Stimulated activated effector memory CD8-positive, alpha-beta T cell treated with anti-CD3 and anti-CD28 coated beads, Interleukin-12 subunit alpha, Interleukin-12 subunit beta, amount 100 ng/mL, for 72 hours (primary cell): ENCODE data around the gene GALNT14.

ENCODE experiments used
- ATAC-seq: fragments of 150-1000 bp; cut with Tn5 transposase; 2 replicates; pipeline ENCODE4 v1.10.0; 2021
- DNase-seq, 2 donors: peaks; one replicate each; pipeline ENCODE4 v3.0.0; 2021 to 2022; ENCODE audit warnings: low spot score in 2 of 2
- H3K27ac Mint-ChIP-seq: one replicate; pipeline ENCODE4 v1.8.0; 2022; ENCODE audit warnings: mild to moderate bottlenecking, mixed read lengths
- H3K36me3 Mint-ChIP-seq: one replicate; pipeline ENCODE4 v1.8.0; 2022; ENCODE audit warnings: mild to moderate bottlenecking, mixed read lengths
- H3K4me1 Mint-ChIP-seq: one replicate; pipeline ENCODE4 v1.8.0; 2022; ENCODE audit warnings: mixed read lengths
- H3K4me3 Mint-ChIP-seq: one replicate; pipeline ENCODE4 v1.8.0; 2022; ENCODE audit warnings: mild to moderate bottlenecking, mixed read lengths
- H3K9me3 Mint-ChIP-seq: one replicate; pipeline ENCODE4 v1.8.0; 2022; ENCODE audit warnings: mixed read lengths

GALNT14 gene

DNA sequence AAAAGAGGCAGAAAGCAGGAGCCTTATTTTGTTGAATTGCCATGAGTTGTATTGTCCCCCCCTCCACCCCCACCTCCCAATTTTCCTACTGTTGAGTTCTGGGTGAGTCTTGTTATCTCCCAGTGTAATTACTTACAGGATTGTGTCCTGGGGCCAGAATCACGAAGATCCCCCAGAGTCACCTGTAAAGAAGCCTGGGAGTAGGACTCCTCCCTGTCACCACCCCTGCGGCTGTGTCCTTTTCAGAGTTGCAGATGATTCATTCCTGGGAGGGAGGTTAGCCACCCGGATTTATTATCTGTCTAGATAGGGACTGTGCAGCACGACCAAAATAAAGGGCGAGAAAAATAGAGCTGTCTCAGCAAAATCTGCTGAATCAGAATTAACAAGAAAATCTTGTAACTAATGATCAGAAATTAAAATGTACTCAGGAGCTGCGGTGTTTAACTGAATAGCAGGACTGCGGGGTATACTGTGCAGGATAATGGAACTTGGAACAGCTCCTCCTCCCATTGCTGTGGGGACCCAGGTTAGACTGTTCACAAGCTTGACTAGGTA, 249.3 kb downstream of the GALNT14 start:
- Mint-ChIP-seq H3K9me3 (no peaks in the 10 kb centered on the region), H3K27ac (no peak overlapping the region), H3K36me3 (no peaks in the 10 kb centered on the region), H3K4me1 (no peaks in the 10 kb centered on the region), H3K4me3 (no peak overlapping the region)
- ATAC-seq: no peak
- no peak for DNase-seq

DNA sequence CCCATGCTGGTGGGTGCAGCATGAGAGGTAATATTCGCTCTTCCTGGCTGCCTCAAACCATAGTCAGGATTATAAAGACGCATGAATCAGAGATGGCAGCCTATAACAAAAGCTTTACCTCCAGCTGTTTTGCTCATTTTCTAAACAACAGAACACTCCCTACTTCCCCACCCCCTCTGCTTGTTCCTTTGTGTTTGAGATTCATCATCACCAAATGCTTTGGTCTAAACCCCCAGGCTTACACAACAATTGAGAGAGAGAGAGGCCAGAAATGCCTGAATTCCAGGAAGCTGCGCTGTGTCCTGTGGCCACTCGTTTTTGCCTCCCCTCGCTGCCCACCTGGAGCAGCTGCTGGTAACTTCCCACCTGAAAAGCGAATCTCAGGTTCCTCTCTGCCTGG, 252.2 kb downstream of the GALNT14 start:
- Mint-ChIP-seq H3K27ac (no peak overlapping the region), H3K9me3 (no peaks in the 10 kb centered on the region), H3K4me3 (no peak overlapping the region), H3K4me1 (no peaks in the 10 kb centered on the region), H3K36me3 (no peaks in the 10 kb centered on the region)
- DNase-seq (no peak), ATAC-seq (no peak)

DNA sequence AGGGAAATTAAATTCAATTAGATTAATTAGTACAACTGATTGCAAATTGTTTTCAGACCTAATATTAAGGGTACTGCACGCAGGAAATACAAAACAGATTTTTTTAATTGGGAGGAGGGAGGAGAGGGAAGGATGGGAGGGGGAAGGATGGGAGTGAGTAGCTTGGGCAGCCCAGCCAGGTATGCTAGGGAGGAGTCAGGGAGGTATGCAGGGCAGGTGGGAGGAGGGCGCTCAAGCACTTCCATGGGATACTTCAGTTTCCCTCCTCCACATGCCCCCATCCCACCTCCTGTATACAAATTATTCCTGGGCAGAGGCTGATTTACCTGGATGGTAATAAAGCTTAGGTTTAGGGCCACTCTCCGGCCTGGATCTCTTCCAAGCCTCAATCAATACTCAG, 254.4 kb downstream of the GALNT14 start:
- Mint-ChIP-seq H3K9me3 (no peaks in the 10 kb centered on the region), H3K27ac (no peak overlapping the region), H3K4me3 (no peak overlapping the region), H3K36me3 (no peaks in the 10 kb centered on the region), H3K4me1 (no peaks in the 10 kb centered on the region)
- ATAC-seq: no peak
- DNase-seq: no peak

DNA sequence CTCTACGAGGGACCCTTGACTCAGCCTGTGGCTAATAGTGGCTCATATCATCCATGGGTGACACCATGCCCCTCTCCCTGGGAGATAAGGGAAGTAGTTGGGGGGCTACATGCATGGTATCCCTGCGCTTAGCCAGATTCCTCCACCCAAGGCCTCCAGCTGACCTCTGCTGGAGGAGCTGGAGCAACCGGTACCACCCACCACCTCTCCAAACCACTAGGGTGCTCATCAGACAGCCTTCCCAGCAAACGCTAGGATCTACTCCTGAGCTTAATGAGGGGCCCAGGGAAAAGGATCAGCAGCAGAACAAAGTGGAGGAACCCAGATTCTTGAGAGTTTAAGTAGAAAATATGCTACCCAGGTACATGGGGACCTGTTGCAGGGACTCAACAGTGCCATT, 255.1 kb downstream of the GALNT14 start:
- H3K9me3 Mint-ChIP-seq: no peaks in the 10 kb centered on the region
- ATAC-seq: no peak
- H3K4me1 Mint-ChIP-seq: no peaks in the 10 kb centered on the region
- no peak overlapping the region for H3K27ac Mint-ChIP-seq
- no peak for DNase-seq
- no peak overlapping the region for H3K4me3 Mint-ChIP-seq
- no peaks in the 10 kb centered on the region for H3K36me3 Mint-ChIP-seq

DNA sequence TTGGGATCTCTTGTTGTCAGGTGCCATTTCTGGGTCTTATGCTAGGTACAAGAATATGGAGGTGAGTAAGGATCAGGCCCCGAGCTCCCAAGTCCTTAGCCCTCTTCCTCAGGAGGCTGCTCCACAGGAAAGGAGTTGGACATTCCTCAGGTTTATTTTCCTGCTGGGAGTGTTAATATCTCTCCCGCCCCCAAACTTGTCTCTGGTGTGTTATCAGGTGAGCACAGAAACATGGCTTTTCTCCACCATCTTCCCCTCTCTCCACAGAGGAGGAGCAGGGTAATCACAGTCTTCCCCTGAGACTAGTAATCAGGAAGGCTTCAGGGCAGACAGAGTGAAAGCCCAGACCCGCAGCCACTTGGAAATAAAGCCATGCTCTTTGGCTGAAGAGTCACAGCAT, 257.7 kb downstream of the GALNT14 start:
- no peak for ATAC-seq
- no peak for DNase-seq
- Mint-ChIP-seq H3K9me3 (no peaks in the 10 kb centered on the region), H3K4me3 (no peak overlapping the region), H3K36me3 (no peaks in the 10 kb centered on the region), H3K4me1 (no peaks in the 10 kb centered on the region), H3K27ac (no peak overlapping the region)

DNA sequence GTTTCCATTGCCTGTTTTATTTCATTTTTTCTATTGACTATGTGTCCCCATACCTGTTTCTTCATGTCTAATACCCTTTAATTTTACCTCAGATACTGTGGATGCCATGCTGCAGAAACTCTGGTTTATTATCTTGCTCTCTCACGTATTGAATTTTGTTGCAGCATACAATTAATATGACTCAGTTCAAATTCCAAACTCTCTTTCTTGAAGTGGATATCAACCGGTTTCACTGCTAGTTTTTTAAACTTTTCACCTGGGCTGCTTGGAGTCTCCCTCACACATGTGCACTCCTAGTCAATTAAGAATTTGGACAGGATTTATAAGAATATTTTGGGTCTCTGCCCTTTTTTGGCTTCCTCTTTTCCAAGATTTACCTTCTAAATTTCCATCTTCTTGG, 260.4 kb downstream of the GALNT14 start:
- no peak for DNase-seq
- no peaks in the 10 kb centered on the region for H3K4me1 Mint-ChIP-seq
- no peak overlapping the region for H3K4me3 Mint-ChIP-seq
- H3K27ac Mint-ChIP-seq: no peak overlapping the region
- no peak for ATAC-seq
- H3K9me3 Mint-ChIP-seq: peaks cover 3% of the 10 kb centered on the region
- no peaks in the 10 kb centered on the region for H3K36me3 Mint-ChIP-seq

DNA sequence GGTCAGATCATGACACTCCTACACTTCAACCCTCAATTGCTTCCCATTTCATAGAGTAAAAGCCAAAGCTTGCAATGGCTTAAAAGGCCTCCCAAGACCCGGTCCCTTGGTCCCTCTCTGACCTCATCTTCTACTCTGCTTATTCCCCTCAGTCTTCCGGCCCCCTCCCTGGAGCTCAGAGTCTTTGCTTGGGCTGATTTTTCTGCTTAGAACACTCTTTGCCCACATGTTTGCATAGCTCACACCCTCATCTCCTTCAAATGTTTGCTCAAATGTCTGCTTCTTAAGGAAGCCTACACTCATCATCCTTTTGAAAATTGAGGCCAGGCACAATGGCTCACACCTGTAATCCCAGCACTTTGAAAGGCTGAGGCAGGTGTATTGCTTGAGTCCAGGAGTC, 265.4 kb downstream of the GALNT14 start:
- DNase-seq (no peak), ATAC-seq (no peak)
- H3K4me1 Mint-ChIP-seq: no peaks in the 10 kb centered on the region
- H3K4me3 Mint-ChIP-seq: no peak overlapping the region
- H3K27ac Mint-ChIP-seq: no peak overlapping the region
- peaks cover 3% of the 10 kb centered on the region for H3K9me3 Mint-ChIP-seq
- H3K36me3 Mint-ChIP-seq: no peaks in the 10 kb centered on the region

DNA sequence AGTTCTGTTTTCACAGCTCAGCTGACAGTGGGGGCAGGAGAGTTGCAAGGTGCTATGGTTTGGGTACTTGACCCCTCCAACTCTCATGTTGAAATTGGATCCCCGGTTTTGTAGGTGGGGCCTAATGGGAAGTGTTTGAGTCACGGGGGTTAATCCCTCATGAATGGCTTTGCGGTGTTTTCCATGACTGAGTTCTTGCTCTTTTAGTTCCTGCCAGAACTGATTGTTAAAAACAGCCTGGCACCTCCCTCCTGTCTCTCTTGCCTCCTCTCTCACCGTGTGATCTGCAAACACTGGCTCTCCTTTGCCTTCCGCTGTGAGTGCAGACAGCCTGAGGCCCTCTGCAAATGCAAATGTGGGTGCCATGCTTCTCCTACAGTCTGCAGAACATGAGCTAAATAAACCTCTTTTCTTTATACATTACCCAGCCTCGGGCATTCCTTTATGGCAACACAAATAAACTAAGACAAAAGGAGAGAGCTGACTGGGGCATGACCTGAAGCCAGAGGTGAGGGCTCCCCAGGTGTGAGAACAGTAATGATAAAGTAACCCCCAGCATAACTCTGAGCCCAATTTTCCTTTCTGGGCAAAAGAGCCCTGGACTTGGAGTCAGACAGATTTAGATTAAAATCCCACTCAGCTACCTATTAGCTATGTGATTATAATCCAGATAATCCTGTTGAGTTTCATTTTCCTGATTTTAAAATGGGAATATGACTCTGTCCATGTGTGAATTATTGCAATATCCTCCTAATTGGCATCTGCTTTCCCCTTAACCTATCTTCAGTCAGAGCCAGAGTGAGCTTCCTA, 266.1 kb downstream of the GALNT14 start:
- Mint-ChIP-seq H3K36me3 (no peaks in the 10 kb centered on the region), H3K4me3 (no peak overlapping the region), H3K4me1 (peaks cover under 1% of the 10 kb centered on the region), H3K9me3 (peaks cover 3% of the 10 kb centered on the region), H3K27ac (no peak overlapping the region)
- no peak for DNase-seq
- no peak for ATAC-seq

DNA sequence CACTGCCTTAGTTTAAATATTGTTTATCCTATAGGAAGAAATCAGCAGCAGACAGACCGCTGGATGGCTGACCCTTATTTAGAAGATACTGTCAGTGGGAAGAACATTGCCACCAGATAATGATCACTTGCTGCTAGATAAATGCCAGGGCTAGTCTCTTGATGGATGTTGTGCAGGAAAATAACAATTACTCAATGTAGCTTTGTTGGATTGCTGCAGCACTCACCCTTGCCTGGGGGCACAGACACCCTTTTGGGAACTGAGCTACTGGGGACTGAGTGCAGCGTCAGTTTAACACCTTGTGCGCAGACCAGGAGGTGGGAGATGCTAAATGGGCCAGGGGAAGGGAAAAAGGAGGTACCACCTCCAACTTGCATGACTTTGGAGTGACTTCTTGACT, 266.8 kb downstream of the GALNT14 start:
- no peak for ATAC-seq
- Mint-ChIP-seq H3K27ac (no peak overlapping the region), H3K4me3 (no peak overlapping the region), H3K9me3 (peaks cover 3% of the 10 kb centered on the region), H3K36me3 (no peaks in the 10 kb centered on the region), H3K4me1 (peaks cover 5% of the 10 kb centered on the region)
- DNase-seq: no peak

DNA sequence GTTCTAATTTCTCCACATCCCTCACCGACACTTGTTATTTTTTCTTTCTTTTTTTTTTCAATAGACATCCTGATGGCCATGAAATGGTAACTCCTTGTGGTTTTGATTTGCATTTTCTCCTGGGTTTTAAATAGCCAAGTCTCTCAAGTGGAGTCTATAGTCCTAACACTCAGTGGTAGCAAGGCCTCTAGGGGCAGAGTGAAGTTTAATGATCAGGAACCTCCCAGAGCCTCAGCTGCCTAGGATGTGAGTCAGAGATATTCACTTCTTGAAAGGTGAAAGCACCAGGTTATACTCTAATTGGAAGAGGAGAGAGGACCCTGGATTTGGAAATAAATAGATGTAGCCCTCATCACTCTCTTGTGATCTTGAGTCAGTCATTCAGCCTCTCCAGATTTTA, 268.3 kb downstream of the GALNT14 start:
- DNase-seq (no peak), ATAC-seq (no peak)
- no peak overlapping the region for H3K27ac Mint-ChIP-seq
- no peak overlapping the region for H3K4me3 Mint-ChIP-seq
- no peaks in the 10 kb centered on the region for H3K9me3 Mint-ChIP-seq
- no peaks in the 10 kb centered on the region for H3K36me3 Mint-ChIP-seq
- peaks cover 5% of the 10 kb centered on the region for H3K4me1 Mint-ChIP-seq

DNA sequence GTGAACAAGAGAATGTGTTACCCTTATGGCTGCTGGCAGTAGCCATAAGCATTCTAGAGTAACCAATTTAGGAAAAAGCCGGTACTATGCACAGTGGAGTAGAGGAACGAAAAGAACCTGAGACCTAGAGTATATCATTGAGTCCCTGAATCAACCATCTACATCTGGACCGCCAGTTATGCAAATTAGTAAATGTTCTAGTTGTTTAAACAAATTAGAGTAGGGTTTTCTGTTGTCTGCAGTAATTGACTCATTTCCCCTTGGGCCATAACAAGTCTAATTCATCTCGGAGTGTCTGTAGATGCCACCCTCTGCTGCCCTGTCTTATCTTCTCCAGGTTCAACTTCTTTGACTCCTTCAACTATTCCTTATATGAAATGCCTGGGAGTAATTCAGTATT, 270.9 kb downstream of the GALNT14 start:
- ATAC-seq (no peak), DNase-seq (no peak)
- no peaks in the 10 kb centered on the region for H3K36me3 Mint-ChIP-seq
- no peaks in the 10 kb centered on the region for H3K9me3 Mint-ChIP-seq
- no peak overlapping the region for H3K27ac Mint-ChIP-seq
- H3K4me1 Mint-ChIP-seq: peaks cover 5% of the 10 kb centered on the region
- H3K4me3 Mint-ChIP-seq: no peak overlapping the region

DNA sequence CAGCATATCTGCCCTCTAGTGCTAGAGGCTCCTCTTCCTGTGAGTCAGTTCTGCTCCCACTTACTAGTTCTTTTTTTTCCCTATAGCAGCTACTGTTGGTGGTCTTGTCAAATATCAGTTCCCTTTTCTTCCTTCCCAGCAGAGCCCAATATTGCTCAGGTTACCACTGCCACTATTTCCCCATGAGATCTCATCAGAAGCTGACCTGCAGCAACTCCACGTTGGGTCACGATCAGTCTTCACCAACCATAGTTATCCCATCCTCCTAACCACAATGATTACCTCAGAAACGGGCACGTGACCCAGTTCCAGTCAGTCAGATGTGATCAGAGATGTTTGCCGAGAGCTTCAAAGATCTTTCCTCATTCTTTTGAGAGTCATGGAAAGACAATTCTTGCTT, 271.3 kb downstream of the GALNT14 start:
- ATAC-seq (peak; percentile 24), DNase-seq (no peak)
- peaks cover 5% of the 10 kb centered on the region for H3K4me1 Mint-ChIP-seq
- no peak overlapping the region for H3K27ac Mint-ChIP-seq
- H3K9me3 Mint-ChIP-seq: no peaks in the 10 kb centered on the region
- no peak overlapping the region for H3K4me3 Mint-ChIP-seq
- no peaks in the 10 kb centered on the region for H3K36me3 Mint-ChIP-seq

DNA sequence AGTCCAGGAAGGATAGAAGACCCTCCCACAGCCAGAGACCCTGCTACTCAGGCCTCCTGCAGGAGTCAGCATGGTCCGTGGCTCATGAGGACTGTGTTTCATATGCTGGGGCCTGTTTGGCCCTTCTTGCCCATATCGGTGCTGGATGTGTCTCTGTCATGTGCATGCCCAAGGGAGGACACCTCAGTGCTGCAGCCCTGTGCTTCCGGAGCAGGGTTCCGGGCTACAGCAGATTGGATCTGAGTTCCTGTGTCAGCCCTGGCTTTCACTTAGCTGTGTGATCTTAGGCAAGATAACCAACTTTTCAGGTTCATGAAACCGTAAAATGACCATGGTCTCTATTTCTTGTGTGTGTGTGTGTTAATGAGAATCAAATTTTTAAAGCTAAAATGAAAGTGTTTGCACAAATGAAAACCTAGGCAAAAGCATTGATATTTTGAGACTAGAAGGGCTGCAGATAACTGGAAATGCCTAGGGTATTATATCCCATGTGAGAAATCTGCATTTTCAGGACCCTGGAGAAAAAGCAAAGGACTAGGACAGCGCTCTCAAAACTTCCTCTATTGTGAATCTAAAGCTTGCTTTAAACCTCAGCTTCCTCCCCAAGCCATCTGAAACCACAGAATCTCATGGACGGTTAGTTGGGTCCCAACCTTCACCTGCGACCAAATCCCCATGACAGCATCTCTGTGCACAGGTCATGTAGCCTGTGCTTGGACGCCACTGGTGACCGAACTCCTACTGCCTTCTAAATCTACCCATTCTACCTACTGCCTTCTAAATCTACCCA, 272.2 kb downstream of the GALNT14 start:
- Mint-ChIP-seq H3K36me3 (no peaks in the 10 kb centered on the region), H3K4me1 (peaks cover 5% of the 10 kb centered on the region), H3K9me3 (no peaks in the 10 kb centered on the region), H3K27ac (no peak overlapping the region), H3K4me3 (no peak overlapping the region)
- peak; percentile 13 for ATAC-seq
- DNase-seq: no peak

DNA sequence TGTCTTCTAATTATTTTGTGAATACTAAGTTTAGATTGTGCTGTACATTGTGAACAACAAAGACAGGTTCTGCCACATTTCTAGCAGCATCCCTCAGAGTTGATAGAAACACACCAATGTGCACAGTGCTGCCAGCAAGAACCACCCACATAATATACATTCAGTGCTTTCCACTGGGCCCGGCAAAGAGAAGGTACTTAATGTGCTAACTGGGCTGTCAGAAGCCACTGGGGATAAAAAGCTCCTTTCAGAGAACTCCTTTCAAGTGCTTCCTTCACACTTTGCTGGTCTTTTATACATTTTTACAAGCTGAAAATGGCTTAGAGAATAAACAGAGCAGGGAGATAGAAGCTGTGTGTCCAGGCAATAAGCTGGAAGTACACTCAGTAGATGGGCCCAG, 273.0 kb downstream of the GALNT14 start:
- no peak for ATAC-seq
- no peak for DNase-seq
- Mint-ChIP-seq H3K9me3 (no peaks in the 10 kb centered on the region), H3K4me3 (no peak overlapping the region), H3K27ac (no peak overlapping the region), H3K36me3 (no peaks in the 10 kb centered on the region), H3K4me1 (peaks cover 5% of the 10 kb centered on the region)

DNA sequence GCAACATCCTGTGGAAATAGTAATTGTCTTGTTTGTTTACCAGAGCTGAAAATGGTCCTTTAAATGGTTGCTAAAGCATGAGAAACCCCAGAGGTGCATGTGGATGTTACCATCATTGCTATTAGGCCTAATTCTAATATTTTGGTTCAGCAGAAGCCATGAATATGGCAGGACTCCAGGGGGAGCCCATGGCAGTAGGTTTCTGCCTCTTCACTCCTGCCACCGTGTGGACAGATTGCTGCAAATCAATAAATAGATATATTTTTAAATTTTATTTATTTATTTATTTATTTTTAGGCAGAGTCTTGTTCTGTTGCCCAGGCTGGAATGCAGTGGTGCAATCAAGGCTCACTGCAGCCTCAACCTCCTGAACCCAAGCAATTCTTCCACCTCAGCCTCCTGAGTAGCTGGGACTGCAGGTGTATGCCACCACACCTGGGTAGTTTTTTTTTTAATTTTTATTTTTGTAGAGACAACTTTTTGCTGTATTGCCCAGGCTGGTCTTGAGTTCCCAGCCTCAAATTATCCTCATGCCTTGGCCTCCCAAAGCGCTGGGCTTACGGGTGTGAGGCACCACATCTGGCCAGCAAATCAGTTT, 276.1 kb downstream of the GALNT14 start:
- no peak for DNase-seq
- no peaks in the 10 kb centered on the region for H3K9me3 Mint-ChIP-seq
- no peak overlapping the region for H3K27ac Mint-ChIP-seq
- peak; percentile 53 for ATAC-seq
- no peak overlapping the region for H3K4me3 Mint-ChIP-seq
- peaks cover 4% of the 10 kb centered on the region for H3K4me1 Mint-ChIP-seq
- no peaks in the 10 kb centered on the region for H3K36me3 Mint-ChIP-seq
